NCI-H774 (cell line): ENCODE measurements around the gene DNASE1L2.

Experiments used
- DNase-seq: peaks from one replicate; lab custom pipeline; 2025; lab: John Stamatoyannopoulos, UW

DNASE1L2 gene

DNA sequence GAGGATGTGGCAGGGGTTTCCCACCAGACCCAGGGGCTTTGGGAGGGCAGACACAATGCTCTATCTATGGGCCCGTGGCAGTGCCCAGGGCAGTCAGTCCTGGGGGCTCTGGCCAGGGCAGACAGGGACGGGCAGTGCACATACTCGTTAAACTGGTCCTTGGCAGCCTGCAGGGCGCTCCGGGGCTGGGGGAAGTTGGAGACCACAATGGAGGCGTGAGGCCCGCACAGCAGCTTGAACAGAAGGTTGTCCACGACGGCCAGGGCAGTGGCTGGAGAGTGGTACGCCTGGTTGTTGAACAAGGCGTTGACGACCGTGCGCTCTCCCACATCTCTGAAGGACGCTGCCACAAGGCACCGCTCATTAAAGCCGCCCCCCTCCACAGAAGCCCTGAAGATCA is 50.3 kb downstream of the DNASE1L2 start:
- no peak for DNase-seq

GRCh38 chr16:2287916-2288547 is 51.8 kb downstream of the DNASE1L2 start:
- no peak for DNase-seq
